ENCODE data around the gene VPS39. TPM values are rescaled to one million over a fixed set of nuclear protein-coding genes. Genes with fewer than 3 reads are reported as not detected.

The VPS39 gene
- total and polyA plus RNA-seq, 2 donors (not counting 3 experiments of a cell fraction or from before 2014, with no cell fraction given), result 56.5 to 56.7 TPM

GRCh38 chr15:42123546-42123945 is 84.6 kb downstream of the VPS39 start:
- dilution Hi-C loops (cut with MboI; ENCODE audit: extremely low pct_ligation_motif_present, low sequenced_read_pairs), result no loop called here
- POLR2A ChIA-PET, result no interaction called here
- H3K27me3 ChIP-seq (ENCODE audit: control insufficient read depth in 2 of 2, insufficient read depth in 2 of 2, low read length in 2 of 2), result peaks cover 5 to 27% of the 10 kb centered on the region in 2 experiments

More at GRCh38 chr15:42123546-42123945, 84.6 kb downstream of the VPS39 start:
- H2AFZ ChIP-seq (ENCODE audit: low read depth, low read length), result no peak overlapping the region
- no peaks in the 10 kb centered on the region for H3K36me3 ChIP-seq (ENCODE audit: control insufficient read depth in 2 of 2, extremely low read depth in 1 of 2, insufficient read depth in 2 of 2, low read length in 2 of 2)
- intact Hi-C loops (cut with micrococcal nuclease), result no loop called here
- no peaks in the 10 kb centered on the region for H3K79me2 ChIP-seq (ENCODE audit: control insufficient read depth, insufficient read depth, low read length)
- TF ChIP-seq FOS (IDR thresholded peaks at IDR 0.05; ENCODE audit: borderline replicate concordance, insufficient read depth, low read length), result no peak
- TF ChIP-seq JUN (IDR thresholded peaks at IDR 0.05; ENCODE audit: borderline replicate concordance, insufficient read depth, insufficient read length, low read depth), result no peak
- TF ChIP-seq CTCF (IDR thresholded peaks at IDR 0.05; ENCODE audit: extremely low read depth in 1 of 2, insufficient read depth in 1 of 2, low read depth in 1 of 2, low read length in 2 of 2), result no peak
- no peak for TF ChIP-seq POLR2A (IDR thresholded peaks at IDR 0.05; ENCODE audit: low read depth, low read length)
- no peak for TF ChIP-seq POLR2AphosphoS5 (IDR thresholded peaks at IDR 0.05; ENCODE audit: insufficient read depth, low read depth, low read length)
- TF ChIP-seq EZH2 (IDR thresholded peaks at IDR 0.05; ENCODE audit: borderline replicate concordance, low read depth, low read length, severe bottlenecking), result no peak
- BruUV-seq (replicated peaks), result no TSS peak
- H3K4me1 ChIP-seq (ENCODE audit: control insufficient read depth, extremely low read depth, insufficient read depth, low read length), result no peaks in the 10 kb centered on the region
- H3K4me2 ChIP-seq (ENCODE audit: insufficient read depth, low read length), result no peak overlapping the region
- DNase-seq (ENCODE audit: low read depth, low spot score), result no peak
- H3K9me3 ChIP-seq (replicated peaks; ENCODE audit: control insufficient read depth, insufficient read depth, low read length), result no peaks in the 10 kb centered on the region
- H3K27ac ChIP-seq (ENCODE audit: insufficient read depth, low read depth, low read length), result no peak overlapping the region
- no peaks in the 10 kb centered on the region for H3K9me1 ChIP-seq (replicated peaks; ENCODE audit: control insufficient read depth, extremely low read depth, insufficient read depth, low read length)
- no peak overlapping the region for H3K9ac ChIP-seq (replicated peaks; ENCODE audit: extremely low read depth, insufficient read depth, low read length)
- CTCF ChIA-PET, result interaction anchor here (0.9 to 3.8 kb wide), 2 partner anchors 11 to 13 kb away, joined by 3 to 13 read pairs; no protein-coding TSS in a partner anchor
- no peaks in the 10 kb centered on the region for H4K20me1 ChIP-seq (replicated peaks; ENCODE audit: control insufficient read depth, extremely low read depth, insufficient read depth, low read length)
- FAIRE-seq, result no peak
- H3K4me3 ChIP-seq (replicated peaks in 1 of 3; ENCODE audit: insufficient read depth in 1 of 3, low read depth in 1 of 3, low read length in 3 of 3), result no peak overlapping the region
